ENCODE data around the gene OR2W1. TPM values are rescaled to one million over a fixed set of nuclear protein-coding genes. Genes with fewer than 3 reads are reported as not detected.

Gene OR2W1
- total RNA-seq, 4 donors from 2014 or later = not detected

- no peaks in the 10 kb centered on the region for H3K36me3 ChIP-seq
- DNase-seq = no peak
- H3K4me1 ChIP-seq = no peaks in the 10 kb centered on the region
- no peaks in the 10 kb centered on the region for H3K9me3 ChIP-seq
- intact Hi-C loops (cut with DNase I; ENCODE audit: low total_unique reads) = no loop called here
- H3K4me3 ChIP-seq = no peak overlapping the region
- H3K27me3 ChIP-seq = no peaks in the 10 kb centered on the region
- H3K27ac ChIP-seq = no peak overlapping the region
- TF ChIP-seq POLR2A (IDR thresholded peaks at IDR 0.05) = no peak
- TF ChIP-seq, protein P1, sequence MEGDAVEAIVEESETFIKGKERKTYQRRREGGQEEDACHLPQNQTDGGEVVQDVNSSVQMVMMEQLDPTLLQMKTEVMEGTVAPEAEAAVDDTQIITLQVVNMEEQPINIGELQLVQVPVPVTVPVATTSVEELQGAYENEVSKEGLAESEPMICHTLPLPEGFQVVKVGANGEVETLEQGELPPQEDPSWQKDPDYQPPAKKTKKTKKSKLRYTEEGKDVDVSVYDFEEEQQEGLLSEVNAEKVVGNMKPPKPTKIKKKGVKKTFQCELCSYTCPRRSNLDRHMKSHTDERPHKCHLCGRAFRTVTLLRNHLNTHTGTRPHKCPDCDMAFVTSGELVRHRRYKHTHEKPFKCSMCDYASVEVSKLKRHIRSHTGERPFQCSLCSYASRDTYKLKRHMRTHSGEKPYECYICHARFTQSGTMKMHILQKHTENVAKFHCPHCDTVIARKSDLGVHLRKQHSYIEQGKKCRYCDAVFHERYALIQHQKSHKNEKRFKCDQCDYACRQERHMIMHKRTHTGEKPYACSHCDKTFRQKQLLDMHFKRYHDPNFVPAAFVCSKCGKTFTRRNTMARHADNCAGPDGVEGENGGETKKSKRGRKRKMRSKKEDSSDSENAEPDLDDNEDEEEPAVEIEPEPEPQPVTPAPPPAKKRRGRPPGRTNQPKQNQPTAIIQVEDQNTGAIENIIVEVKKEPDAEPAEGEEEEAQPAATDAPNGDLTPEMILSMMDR (IDR thresholded peaks at IDR 0.05) = no peak
These were observed 34.2 kb upstream of the OR2W1 start for GRCh38 chr6:29079203-29079602.

- DNase-seq = no peak
- Histone ChIP-seq H3K4me1 (no peaks in the 10 kb centered on the region), H3K27ac (no peak overlapping the region), H3K27me3 (no peaks in the 10 kb centered on the region), H3K4me3 (no peak overlapping the region), H3K36me3 (no peaks in the 10 kb centered on the region), H3K9me3 (no peaks in the 10 kb centered on the region)
- TF ChIP-seq POLR2A (IDR thresholded peaks at IDR 0.05) = no peak
- TF ChIP-seq, protein P1 (IDR thresholded peaks at IDR 0.05) = peak in 1 of 4 experiments; percentile 10
- intact Hi-C loops (cut with DNase I; ENCODE audit: low total_unique reads) = no loop called here
These were observed 27.1 kb upstream of the OR2W1 start for GRCh38 chr6:29071831-29072723.

GRCh38 chr6:29051680-29052079 lies 6.7 kb upstream of the OR2W1 start:
- Histone ChIP-seq H3K4me1 (no peaks in the 10 kb centered on the region), H3K27me3 (no peaks in the 10 kb centered on the region), H3K27ac (no peak overlapping the region), H3K9me3 (no peaks in the 10 kb centered on the region), H3K4me3 (no peak overlapping the region), H3K36me3 (no peaks in the 10 kb centered on the region)
- TF ChIP-seq POLR2A (IDR thresholded peaks at IDR 0.05) = no peak
- TF ChIP-seq, protein P1 (IDR thresholded peaks at IDR 0.05) = no peak
- intact Hi-C loops (cut with DNase I; ENCODE audit: low total_unique reads) = no loop called here
- DNase-seq = no peak

- Histone ChIP-seq H3K36me3 (no peaks in the 10 kb centered on the region), H3K27me3 (no peaks in the 10 kb centered on the region), H3K9me3 (no peaks in the 10 kb centered on the region), H3K27ac (no peak overlapping the region), H3K4me3 (no peak overlapping the region), H3K4me1 (no peaks in the 10 kb centered on the region)
- TF ChIP-seq, protein P1 (IDR thresholded peaks at IDR 0.05) = no peak
- TF ChIP-seq POLR2A (IDR thresholded peaks at IDR 0.05) = no peak
- DNase-seq = no peak
- intact Hi-C loops (cut with DNase I; ENCODE audit: low total_unique reads) = no loop called here
These were observed 9.0 kb downstream of the OR2W1 start for GRCh38 chr6:29035951-29036350.

DNA sequence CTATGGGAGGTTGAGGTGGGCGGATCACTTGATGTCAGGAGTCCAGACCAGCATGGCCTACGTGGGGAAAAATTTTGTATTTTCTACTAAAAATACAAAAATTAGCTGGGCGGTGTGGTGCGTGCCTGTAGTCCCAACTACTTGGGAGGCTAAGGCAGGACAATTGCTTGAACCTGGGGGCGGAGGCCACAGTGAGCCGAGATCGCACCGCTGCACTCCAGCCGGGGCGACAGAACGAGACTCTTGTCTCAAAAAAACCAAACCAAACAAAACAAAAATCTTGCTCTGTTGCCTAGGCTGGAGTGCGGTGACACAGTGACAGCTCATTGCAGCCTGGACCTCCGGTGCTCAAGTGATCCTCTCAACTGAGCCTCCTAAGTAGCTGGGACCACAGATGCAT lies 16.2 kb downstream of the OR2W1 start:
- Histone ChIP-seq H3K27me3 (peaks cover 0 to 9% of the 10 kb centered on the region in 2 donors), H3K4me3 (no peak overlapping the region), H3K36me3 (no peaks in the 10 kb centered on the region), H3K4me1 (no peaks in the 10 kb centered on the region), H3K9me3 (no peaks in the 10 kb centered on the region), H3K27ac (no peak overlapping the region)
- intact Hi-C loops (cut with DNase I; ENCODE audit: low total_unique reads) = no loop called here
- DNase-seq = no peak
- TF ChIP-seq, protein P1 (IDR thresholded peaks at IDR 0.05) = no peak
- TF ChIP-seq POLR2A (IDR thresholded peaks at IDR 0.05) = no peak

All from uterus (tissue), 4 donors.